ENCODE data around the gene MTCL1. TPM values are rescaled to one million over a fixed set of nuclear protein-coding genes. Genes with fewer than 3 reads are reported as not detected.

The MTCL1 gene
- total and polyA plus RNA-seq, 10 of the 15 experiments (the other 5 are each of a cell fraction or from before 2014, with no cell fraction given): 0.03 to 0.36 (median 0.13) TPM; not detected in 4

- no peaks in the 10 kb centered on the region for H3K36me3 ChIP-seq (ENCODE audit: control insufficient read depth in 2 of 2, insufficient read depth in 2 of 2, low read length in 1 of 2)
- no peak for FAIRE-seq
- no peak overlapping the region for H3K9ac ChIP-seq (ENCODE audit: control insufficient read depth, insufficient read depth, low read length)
- no peak overlapping the region for H3K27ac ChIP-seq (ENCODE audit: control insufficient read depth, insufficient read depth)
- no peak overlapping the region for H2AFZ ChIP-seq (ENCODE audit: control insufficient read depth, low read depth, low read length)
- ChIA-PET SMC1A (ENCODE audit: uncharacterized antibody, unreplicated experiment) (no interaction called here), CTCF (no interaction called here), RAD21 (ENCODE audit: unreplicated experiment) (no interaction called here), POLR2A (no interaction called here)
- no peaks in the 10 kb centered on the region for H3K4me1 ChIP-seq (ENCODE audit: control insufficient read depth, insufficient read depth, low read length)
- no peak overlapping the region for H3K4me3 ChIP-seq
- DNase-seq (ENCODE audit: low read depth, low spot score): no peak
- WGBS (ENCODE audit: insufficient coverage, insufficient replicate concordance, low lambda C conversion rate, missing lambda C conversion rate): 0% methylated on average over 3 of the region's 3 CpGs
- H3K79me2 ChIP-seq (ENCODE audit: control insufficient read depth, insufficient read depth, low read length): no peaks in the 10 kb centered on the region
- no peaks in the 10 kb centered on the region for H4K20me1 ChIP-seq (ENCODE audit: control insufficient read depth, insufficient read depth)
- intact Hi-C loops (cut with micrococcal nuclease; ENCODE audit: unreplicated experiment) (no loop called here), in situ Hi-C loops (cut with MboI) (loop anchor here (25.0 kb wide), 2 partner anchors 136 to 1486 kb away; no protein-coding TSS in a partner anchor)
- H3K9me3 ChIP-seq (replicated peaks; ENCODE audit: control insufficient read depth, insufficient read depth, low read length): no peaks in the 10 kb centered on the region
- no peak overlapping the region for H3K4me2 ChIP-seq (ENCODE audit: control insufficient read depth, insufficient read depth)
- peaks cover 0 to 3% of the 10 kb centered on the region in 2 experiments; a peak in 3 of 4 replicates for H3K27me3 ChIP-seq (replicated peaks in 1 of 2; ENCODE audit: control insufficient read depth in 2 of 2, insufficient read depth in 2 of 2, low read length in 1 of 2)
- no TSS peak for BruUV-seq (replicated peaks)
- no peak for ATAC-seq
- TF ChIP-seq MTA3 (IDR thresholded peaks at IDR 0.05; ENCODE audit: borderline replicate concordance, low read length): no peak
- TF ChIP-seq USF2 (IDR thresholded peaks at IDR 0.05; ENCODE audit: borderline replicate concordance, low read depth, low read length): no peak
- TF ChIP-seq ETV6 (conservative IDR thresholded peaks at IDR 0.05 in 1 of 2, IDR thresholded peaks at IDR 0.05 in 1 of 2; ENCODE audit: borderline replicate concordance in 1 of 2, low read depth in 1 of 2): no peak
- TF ChIP-seq CBFB (IDR thresholded peaks at IDR 0.05; ENCODE audit: low read depth): no peak
- TF ChIP-seq HDAC2 (IDR thresholded peaks at IDR 0.05): no peak
- no peak for TF ChIP-seq BCL3 (IDR thresholded peaks at IDR 0.05; ENCODE audit: borderline replicate concordance, insufficient read depth, low read depth, low read length, poor library complexity, severe bottlenecking)
- no peak for TF ChIP-seq PML (IDR thresholded peaks at IDR 0.05; ENCODE audit: low read length)
- no peak for TF ChIP-seq DPF2 (IDR thresholded peaks at IDR 0.05)
- TF ChIP-seq POLR2AphosphoS5 (IDR thresholded peaks at IDR 0.05; ENCODE audit: low read length): no peak
- no peak for TF ChIP-seq SUPT20H (IDR thresholded peaks at IDR 0.05; ENCODE audit: borderline replicate concordance, control insufficient read depth, low read depth, low read length)
- TF ChIP-seq NKRF (conservative IDR thresholded peaks at IDR 0.05): no peak
- TF ChIP-seq RAD51 (IDR thresholded peaks at IDR 0.05): no peak
- TF ChIP-seq STAT1 (conservative IDR thresholded peaks at IDR 0.05): no peak
- no peak for TF ChIP-seq NFXL1 (IDR thresholded peaks at IDR 0.05; ENCODE audit: borderline replicate concordance)
- no peak for TF ChIP-seq HDAC6 (IDR thresholded peaks at IDR 0.05; ENCODE audit: unreplicated experiment)
- no peak for TF ChIP-seq SMARCA5 (IDR thresholded peaks at IDR 0.05)
- no peak for TF ChIP-seq RB1 (IDR thresholded peaks at IDR 0.05; ENCODE audit: borderline replicate concordance)
- TF ChIP-seq POU2F2 (IDR thresholded peaks at IDR 0.05; ENCODE audit: borderline replicate concordance, low read depth, low read length): no peak
Measured at GRCh38 chr18:8826514-8826913, 121.2 kb downstream of the MTCL1 start.

Data from GM12878 (cell line).